ENCODE measurements around the gene IQSEC1.

Gene IQSEC1

DNA sequence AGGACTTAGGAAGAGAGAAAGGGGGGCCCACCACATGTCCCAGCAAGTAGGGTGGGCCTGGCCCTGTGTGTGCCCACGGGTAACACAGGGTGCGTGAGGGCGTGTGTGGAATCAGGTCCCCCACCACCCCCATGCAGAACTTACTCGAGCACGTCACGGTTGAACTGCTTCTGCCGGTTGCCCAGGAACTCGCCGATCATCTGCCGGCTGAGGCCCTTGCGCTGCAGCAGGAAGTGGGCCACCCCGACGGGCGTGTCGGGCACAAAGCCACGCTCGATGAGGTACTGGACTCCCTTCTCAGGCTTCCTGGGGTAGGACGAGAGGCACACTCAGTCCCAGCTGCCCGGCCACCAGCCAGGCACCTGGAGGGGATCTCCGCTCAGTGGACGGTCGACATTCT is 148.8 kb downstream of the IQSEC1 start:
- no peak for DNase-seq

DNA sequence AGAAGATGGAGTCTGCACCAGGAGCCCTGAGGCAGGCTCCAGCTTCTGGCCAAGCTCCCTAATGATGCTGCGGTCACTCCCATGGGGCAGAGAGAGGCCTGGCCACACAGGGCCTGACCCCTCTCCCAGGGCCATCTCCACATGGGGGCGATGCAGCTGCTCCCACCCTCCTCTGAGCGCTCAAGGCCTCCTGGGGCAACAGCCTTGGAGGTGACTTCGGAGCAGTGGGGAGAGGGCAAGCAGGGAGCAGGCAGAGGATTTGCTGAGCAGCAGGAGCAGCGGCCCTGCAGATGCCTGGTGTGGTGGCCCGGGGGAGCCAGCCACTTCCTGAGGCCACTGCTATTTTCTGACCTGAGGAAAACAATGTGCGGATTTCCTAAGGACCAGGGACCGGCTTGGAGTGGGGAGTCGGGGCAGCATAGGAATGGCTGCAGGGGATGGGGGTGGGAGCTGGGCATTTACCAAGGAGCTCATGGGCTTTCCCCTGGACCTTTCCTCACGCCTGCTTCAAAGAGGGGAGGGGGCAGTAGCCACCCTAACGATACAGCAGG is 150.3 kb downstream of the IQSEC1 start:
- DNase-seq = no peak

DNA sequence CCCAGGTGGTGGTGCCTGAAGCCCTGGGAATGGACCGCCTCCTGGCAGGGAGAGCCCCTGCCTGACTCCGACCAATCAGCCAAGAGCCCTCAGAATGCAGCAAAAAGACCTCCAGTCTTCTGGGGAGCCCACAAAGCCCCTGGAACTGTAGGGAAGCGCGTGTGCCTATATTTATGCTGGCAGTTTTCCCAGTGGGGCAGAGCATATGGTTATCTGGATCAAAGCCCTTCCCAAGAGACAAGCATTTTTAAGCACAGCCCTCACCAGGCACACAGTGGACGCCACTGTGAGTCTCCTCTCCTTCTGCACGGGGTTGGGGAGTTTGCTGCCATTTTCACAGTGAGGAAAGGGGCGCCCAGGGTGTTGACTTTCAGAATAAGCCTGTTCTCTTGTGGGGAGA is 150.9 kb downstream of the IQSEC1 start:
- DNase-seq = no peak

DNA sequence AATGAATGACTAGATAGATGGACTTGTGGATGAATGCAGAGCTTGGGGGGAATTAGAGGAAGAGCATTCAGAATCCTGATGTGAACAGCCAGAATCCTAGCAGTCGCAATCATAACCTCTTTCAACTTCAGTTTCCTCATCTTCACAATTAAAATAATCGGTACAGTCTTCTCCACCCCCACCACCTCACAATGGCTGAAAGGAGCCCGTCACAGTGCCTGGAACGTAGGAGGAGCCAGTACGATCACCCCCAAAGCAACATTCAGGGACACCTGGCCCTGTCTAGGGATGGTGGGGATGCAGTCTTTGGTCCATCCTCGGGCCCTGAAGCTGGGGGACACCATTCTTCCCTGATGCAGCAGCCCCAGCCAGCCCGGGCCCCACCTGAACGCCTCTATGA is 151.5 kb downstream of the IQSEC1 start:
- DNase-seq = no peak

DNA sequence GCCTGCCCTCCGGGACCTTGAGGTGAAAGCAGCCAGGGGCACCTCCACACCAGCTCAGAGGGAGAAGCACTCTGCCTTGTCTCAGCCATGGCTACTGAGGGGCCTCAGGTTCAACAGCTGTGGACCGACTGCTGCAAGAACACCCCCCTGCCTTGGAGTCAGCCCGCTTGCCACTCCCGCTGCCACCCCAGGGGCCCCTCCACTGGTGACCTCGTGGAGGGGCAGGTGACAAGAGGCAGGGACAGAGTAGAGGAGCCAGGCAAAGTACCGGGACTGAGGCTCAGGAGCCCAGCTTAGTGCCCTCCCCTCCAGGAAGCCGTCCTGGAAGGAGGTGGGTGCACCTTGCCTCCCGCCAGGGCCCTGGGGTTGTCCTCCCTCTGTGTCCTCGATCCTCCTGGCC is 152.3 kb downstream of the IQSEC1 start:
- DNase-seq = no peak

DNA sequence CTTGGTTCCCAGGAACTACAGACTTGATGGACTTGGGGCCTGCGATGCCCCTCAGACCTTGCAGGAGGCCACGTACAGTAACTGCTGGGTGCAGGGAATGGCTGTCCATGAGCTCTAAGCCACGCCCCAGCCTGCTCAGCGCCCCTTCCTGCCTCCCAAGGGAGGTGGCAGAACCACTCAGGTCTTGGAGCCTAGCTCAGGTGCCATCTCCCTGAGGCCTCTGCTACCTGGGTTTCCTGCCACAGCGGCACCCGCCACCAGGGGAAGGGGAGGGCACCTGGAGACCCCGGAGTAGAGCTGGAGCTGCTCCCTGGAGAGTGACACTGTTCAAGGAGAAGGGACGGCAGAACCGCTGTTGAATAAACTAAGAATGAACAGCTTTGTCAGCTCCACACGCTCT is 154.0 kb downstream of the IQSEC1 start:
- no peak for DNase-seq

DNA sequence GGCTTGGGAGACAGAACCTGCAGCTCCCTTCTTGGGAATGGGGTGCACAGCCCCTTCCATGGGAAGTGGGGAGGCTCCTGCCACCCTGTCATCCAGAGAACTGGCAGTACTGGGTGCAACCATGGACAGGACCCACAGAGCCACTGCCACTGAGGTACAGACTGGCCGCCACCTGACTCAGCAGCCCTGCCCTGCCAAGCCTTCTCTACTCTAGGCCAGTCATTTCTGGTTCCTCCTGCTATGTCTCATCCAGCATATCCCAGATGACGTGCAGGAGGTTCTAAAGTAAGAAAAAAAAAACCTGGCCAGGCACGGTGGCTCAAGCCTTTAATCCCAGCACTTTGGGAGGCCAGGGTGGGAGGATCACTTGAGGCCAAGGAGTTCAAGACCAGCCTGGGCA is 155.0 kb downstream of the IQSEC1 start:
- DNase-seq = no peak

DNA sequence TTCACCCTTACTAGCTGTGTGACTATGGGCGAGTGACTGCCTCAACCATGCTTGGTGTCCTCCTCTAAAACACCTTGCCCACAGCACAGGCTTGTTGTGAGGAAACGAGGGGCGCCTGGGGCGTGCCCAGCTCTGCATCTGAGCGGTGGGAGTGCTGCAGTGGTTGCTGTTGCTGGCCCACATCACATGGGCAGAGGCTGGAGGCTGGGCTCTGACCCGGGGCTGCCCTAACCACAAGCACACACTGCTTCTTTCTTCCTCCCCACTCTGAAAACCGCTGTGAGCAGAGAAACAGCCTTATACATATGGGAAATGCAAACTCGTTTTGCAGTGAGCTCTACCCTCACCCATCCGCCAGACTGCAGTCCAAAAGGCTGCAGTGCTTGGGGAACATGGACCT is 157.1 kb downstream of the IQSEC1 start:
- DNase-seq = no peak

DNA sequence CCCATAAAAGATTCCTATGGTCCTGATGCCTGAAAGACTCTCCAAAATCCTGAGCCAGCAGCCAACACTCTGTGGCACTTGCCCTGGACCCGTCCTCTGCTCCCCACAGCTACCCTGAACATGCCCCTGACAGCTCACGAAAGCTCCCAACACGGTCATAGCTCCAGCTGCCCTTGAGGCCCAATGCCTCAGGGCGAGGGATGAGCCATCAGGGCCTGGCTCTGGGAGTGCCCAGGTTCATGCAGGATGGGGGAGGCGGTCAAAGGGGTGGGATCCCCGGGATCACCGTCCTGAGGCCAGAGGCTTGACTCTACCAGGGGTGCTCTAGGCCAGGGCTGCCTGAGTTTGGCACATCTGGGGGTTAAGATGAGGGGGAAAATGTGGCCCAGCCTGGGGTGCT is 159.1 kb downstream of the IQSEC1 start:
- DNase-seq = no peak

DNA sequence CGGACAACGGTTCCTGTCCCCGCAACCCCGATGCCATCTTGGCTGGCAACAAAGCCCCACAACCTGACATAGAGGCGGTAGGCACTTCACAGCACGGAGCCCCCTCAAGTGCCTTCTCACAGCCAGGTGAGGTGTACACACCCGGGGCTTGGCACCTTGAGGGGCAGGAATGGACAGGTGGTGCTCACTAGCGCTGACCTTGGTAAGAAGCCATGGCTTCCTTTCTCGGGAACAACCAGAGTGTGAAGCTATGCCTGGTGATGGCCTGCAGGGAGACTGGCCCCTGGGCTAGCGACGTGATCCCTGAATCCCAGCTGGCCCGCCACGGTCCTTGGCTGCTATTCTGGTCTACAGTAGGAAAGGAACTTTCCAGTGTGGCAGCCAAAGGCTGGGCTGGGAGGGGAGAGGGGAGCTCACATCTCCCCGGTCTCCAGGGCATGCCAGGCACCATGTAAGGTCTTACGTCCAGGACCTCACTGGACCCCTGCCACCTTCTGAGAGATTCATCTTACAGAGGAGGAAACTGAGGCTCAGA is 161.3 kb downstream of the IQSEC1 start:
- DNase-seq = no peak

DNA sequence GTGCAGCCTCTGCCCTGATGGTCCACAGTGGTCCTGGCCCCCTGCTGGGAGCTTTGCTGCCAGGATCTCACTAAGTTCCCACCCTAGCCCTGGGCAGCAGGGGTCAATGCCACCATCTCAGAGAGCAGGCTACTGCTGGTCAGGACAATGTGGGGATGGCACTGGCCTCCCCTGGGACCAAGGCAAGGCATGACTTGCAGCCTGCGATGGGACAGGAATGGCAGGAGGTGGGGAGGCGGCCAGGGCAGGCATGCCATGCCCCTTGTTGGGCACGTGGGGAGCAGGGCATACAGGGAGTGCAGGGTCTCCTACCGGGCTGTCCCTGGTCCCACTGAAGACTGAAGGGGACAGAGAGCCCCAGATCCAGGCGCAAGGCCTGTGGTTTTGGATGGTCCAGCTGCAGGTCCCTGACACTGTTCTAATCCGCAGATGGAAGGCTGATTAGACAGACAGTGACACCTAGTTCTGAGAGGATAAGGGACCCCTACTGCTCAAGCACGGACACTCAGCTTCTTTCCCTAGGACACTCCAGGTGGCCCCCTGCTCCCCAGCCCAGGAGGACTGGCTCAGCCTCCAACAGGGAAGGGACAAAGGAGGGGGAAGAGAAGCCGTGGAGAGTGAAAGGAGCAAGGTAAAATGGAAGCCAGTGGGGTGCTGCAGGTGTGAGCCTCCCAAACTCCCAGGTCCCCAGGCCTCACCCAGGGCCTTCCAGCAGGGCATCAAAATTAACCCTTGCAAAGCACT is 162.7 kb downstream of the IQSEC1 start:
- no peak for DNase-seq

DNA sequence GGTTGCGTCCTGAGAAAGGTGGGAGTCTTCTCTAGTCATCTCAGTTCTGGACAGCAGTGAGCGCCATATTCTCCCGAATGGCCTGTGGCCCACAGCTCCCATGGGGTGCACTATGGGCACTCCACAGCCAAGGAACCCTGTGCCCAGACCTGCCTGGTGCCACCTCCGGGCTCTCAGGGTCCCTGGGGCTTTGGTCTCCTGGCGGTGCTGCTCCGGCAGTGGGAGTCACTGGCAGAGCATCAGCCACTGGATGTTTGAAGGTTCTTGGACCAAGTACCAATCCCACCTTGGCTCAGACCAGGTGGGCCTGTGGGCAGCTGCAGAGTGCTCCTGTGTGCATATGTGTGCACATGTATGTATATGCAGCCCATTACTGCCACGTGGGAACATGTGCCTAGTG is 163.5 kb downstream of the IQSEC1 start:
- no peak for DNase-seq

DNA sequence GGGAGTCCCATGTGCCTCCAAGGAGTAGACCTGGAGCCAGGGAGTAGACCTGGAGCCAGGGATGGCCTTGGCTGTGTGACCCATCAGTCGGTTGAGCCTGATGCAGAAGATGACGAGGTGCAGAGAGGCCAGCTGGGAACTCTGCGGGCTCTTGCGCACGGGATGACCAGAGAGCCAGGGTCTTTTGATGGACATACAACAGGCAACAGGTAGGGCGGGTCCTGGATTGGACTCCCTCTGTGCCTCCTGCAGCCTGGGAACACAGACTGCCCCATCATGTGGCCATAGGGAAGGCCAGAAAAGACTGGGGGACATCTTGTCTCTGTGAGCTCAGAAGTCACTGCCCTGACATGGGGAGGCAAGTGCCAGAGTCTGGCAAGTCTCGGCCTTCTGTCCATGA is 164.4 kb downstream of the IQSEC1 start:
- DNase-seq = no peak

DNA sequence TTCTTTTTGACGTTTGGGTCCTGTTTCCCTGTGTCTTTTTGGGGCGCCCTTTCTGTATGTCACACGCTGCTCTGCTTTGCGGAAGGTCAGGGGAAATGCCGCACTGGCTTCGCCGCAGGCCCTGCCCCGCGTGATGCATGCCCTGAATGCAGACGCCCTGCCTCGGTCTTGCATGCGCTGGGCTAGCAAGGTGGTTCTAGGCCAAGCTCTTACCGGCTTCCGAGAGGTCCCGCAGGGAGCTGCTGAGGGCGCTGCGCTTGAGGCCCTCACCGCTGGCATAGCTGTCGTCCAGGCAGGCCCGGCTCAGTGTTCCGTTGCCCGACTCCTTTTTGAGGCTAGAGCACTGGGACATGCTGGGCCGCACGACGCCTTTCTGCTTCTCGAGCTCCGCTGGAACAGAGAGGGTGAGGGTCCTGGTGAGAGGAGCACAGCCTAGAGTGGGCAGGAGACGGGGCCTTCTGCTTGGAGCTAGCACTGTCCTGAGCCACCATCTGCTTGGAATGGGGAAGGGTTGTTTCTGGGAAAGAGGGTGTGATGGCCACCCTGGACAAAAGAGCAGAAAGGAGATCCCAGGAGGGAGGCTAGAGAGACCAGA is 165.0 kb downstream of the IQSEC1 start:
- no peak for DNase-seq

DNA sequence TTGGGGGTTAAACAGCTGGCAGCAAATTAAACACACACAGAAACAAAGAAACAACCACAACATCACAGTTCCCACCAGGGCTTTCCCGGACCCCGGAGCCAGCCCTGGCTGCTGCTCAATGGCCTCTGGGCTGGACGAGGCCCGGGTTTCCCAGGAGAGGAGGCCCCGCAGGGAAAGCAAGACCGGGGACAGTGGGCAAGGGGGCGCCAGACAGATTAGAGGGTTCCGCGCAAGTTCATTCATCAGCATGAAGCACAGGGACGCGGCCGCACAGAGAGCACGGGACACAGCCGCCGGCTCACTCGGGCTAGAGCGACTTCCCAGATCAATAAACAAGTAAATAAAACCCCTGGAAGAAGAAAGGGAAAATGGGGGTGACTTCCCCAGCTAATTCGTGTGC is 165.5 kb downstream of the IQSEC1 start:
- DNase-seq = no peak

DNA sequence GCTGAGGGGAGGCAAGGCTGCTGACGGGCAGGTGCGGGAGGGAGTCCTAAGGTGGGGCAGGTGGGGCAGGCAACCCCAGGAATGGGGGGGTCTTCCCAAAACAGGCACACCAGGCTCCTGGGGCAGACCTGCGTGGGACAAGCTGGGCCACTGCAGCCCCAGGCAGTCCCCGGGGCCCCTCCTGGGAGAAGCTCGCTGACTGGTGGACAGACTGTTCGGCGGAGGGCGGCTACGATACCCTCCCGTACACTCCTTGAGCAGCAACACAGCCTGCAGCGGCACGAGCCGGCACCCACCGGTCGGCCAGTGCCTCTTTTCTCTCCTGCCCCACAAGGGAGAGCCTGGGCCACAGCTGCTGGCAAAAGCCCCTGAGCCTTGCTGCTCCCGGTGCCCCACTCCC is 165.9 kb downstream of the IQSEC1 start:
- DNase-seq = no peak

DNA sequence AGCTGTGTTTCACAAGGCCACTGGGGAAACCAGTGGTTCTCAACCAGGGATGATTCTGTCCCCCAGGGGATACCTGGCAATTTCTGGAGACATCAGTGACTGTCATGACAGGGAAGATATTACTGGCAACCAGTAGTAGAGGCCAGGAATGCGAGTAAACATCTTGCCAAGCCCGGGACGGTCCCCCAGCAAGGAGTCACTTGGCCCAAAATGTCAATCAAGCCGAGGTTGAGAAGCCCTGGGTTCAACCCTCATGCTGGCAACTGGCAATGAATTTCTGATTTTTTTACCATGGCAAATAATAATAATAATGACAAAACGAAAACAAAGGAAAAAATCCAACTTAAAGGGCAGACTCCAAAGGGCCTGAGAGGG is 166.3 kb downstream of the IQSEC1 start:
- no peak for DNase-seq

DNA sequence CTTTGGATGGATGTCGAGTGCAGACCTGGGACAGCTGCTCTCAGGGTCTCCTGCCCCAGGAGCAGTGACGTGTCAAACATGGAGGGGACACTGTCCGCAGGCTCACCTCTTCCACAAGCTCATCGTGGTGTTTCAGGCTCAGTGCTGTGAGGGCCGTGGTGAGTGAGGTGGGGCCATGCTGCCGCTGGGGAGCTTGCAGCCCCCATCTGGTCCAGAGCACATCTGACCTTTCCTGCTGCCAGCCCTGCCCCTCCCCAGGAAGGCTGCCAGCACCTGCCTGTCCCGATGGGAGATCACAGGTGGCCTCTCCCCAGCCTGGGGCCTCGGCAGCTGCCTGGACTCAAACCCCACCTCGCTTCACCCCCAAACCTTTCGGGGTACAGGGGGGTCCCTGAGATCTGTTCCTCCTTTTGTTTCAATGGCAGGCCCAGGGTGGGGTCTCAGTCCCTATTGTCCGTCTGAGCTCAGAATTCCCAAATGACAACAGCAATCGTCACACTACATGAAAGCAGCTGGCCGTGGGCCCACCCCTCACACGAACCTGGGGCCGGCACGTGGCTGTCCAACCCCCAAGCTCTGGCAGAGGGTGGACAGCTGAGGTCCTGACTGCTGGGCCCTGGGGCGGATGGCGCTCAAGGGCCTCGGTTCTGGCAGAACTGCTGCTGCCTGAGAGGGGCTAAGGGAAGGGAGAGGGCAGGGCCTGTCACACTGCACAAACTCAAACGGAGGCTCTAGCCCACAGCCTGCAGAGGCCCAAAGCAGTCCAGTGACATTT is 166.9 kb downstream of the IQSEC1 start:
- no peak for DNase-seq

DNA sequence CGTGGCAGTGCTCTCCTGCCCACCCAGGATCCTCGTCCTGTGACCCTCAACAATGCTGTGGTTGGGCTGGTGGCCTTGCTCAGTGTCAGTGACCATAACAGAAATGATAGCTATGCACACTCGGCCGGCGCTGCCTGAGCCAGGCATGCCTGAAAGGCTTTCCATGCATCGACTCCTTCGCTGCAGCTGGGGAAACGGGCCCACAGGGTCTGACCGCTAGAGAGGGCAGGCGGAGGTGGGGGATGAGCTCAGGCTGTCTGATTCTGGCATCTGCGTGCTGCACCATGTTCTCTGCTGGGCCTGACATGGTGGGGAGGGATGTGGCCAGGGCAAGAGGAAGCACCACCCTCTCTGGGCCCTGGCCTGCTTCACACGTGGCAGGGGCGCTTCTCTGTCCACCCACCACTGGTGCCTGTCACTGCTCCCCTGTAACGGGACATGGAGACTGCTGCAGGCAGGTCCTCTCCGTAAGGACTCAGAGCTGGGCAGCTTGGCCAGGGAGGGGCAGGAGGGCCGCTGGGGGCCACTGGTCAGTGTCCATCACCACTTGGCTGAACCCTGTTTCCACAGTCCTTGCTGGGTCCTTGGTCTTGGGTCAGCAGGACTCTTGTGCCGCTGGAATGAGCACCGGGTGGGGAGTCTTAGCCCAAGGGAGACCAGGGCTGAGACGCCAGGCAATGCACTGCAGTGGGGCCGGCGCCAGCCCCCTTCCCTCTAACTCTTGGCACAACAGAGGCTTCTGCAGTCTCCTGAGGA is 167.7 kb downstream of the IQSEC1 start:
- no peak for DNase-seq

DNA sequence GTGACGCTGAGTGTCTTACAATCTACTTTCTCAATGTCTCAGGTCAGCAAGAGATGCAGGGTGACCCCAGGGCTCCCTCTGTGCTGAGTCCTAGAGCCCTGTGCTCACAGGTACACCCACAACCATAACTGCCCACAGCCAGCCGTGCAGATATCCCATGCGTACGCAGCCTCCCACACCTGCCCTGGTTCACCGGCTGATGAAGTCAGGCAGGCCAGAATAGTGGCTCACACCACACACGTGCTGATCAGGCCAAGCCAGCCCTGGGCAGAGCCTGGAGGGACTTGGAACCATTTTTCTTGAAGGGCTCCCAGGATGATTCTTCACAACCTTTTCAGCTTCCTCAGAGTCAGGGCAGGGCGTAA is 168.3 kb downstream of the IQSEC1 start:
- DNase-seq = no peak

DNA sequence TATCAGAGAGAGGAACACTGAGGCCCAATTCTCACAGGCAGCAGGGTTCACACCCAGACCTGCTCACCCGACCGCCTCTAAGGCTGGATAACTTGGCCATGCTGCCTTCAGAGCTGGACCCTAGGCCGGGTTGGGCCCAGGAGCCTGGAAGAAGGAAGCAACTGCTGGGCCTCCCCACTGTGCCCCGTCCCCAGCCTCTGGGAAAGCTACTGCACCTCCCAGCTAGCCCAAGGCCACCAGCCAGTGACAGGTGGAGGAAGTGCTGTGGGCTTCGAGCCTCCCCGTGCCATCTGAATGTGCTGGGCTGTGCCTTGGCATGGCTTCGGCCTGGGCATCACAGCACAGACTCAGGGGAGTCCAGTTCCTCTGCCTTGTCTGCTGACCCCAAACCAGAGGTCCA is 169.3 kb downstream of the IQSEC1 start:
- no peak for DNase-seq

DNA sequence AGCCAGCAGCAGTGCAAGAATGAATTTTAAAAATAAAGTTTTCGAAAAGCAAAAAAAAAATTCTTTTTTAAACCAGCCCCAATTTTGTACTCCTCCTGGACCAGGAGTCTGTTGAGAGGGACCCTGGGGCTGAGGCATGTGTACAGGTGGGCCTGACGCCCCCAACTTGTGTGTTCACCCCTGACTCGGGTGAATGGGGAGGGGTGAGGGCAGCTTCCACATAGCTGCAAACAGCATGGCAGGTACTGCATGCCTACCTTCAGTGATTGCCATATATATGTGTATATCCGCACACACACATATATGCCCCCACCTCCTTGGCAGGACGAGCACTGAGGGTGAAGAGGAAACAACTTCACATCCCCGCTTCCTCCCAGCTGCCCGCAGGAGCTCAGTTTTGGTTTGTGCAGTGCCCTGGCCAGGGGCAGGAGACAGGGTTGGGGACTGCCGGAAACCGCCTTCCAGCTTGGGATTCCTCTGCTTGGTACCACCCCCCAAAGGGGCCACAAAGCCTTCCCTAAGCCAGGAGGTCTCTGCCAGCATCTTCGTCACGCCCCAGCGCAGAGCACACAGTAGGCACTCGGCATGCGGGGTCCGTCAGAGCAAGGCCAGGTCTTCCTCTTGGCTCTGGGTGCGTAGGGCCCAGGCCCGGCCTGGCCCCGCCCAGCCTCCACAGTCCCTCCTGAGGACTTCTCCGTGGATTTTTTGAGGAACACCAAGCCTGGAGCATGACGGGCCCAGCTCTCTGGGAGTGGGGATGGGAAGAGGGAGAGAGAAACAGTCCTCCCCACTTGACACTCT is 170.0 kb downstream of the IQSEC1 start:
- no peak for DNase-seq

Measured in activated T-cell treated with anti-CD3 and anti-CD28 coated beads for 4 hours (primary cell).